ENCODE measurements around the gene ZNF93. TPM values are rescaled to one million over a fixed set of nuclear protein-coding genes. Genes with fewer than 3 reads are reported as not detected.

Gene ZNF93
- total RNA-seq (2022; extraction: Qiagen RNA extraction; ENCODE audit: low read depth), result not detected in 5 replicates

DNA sequence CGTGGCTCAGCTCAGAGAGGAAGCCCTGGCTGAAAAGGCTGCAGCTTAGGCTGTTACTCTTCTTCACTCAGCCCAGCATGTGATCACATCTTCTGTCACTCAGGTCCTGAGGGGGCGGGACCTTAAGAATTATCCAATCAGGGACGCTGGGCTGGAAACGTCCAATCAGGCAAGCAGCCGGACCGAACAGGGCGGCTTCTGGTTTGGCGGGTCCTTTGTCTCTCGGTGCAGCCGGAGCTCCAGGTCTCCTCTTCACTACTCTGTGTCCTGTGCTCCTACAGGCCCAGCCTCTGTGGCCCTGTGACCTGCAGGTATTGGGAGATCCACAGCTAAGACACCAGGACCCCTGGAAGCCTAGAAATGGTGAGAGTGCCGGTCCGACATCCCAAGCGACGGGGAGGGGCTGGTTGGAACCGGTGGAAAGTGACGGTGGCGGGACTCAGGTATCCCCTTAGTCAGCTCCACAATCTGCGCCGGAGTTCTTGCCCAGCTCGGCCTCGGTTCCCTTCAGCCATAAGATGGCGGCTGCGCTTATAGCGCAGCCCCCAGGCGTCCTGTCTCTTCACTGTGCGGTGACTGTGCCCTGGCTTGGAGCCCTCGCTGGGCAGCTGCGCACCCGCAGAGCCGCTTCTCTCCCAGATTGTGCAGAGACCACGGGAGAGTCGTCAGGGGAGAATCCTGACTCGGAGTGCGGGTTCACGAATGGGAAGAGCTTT, at the start of gene ZNF93:
ZNF93 (plus strand) TSS at position 218 of the 716 bp plus-strand sequence; CDS start at position 361, 143 bp downstream.

DNA sequence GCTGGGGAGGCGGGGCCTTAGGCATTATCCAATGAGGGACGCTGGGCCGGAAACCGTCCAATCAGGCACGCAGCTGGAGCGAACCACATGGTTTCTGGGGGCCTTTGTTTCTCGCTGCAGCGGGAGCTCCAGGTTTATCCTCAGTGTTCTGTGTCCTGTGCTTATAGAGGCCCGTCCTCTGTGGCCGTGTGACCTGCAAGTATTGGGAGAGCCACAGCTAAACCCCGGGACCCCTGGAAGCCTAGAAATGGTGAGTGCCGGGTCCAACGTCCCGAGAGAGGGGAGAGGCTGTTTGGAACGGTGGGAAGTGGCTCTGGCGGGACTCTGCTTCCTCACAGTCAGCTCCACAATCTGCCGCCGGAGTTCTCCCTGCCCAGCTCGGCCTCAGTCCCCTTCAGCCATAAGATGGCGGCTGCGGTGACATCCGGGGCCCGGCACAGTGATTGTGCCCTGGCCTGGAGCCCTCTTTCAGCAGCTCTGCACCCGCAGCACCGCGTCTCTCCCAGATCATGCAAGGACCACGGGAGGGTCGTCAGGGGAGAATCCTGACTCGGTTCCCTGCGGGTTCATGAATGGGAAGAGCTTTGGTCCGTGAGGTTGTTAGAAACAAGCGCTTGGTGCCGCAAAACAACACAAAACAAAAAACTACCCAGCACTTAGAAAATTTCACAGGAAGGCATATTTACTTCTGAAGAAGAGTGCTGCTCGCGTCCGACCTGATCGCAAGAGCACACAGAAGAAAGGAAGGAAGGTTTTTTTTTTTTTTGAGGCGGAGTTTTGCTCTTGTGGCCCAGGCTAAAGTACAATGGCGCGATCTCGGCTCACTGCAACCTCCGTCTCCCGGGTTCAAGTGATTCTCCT, 34.8 kb upstream of the ZNF93 start, which contains the start of gene ZNF253:
ZNF253 (plus strand) TSS at position 133 of the 861 bp plus-strand sequence; CDS start at position 248, 115 bp downstream.

Other genes starting within 250 kb of the ZNF93 start
- gene ATP13A1, start 237.3 kb upstream of the ZNF93 start, total RNA-seq (2022; extraction: Qiagen RNA extraction; ENCODE audit: low read depth), result 24.5 to 34.4 TPM (median 33.4 TPM) in 5 replicates
- 4.0 to 5.7 TPM (median 4.2 TPM) in 5 replicates for gene ZNF101, start 232.1 kb upstream of the ZNF93 start, total RNA-seq (2022; extraction: Qiagen RNA extraction; ENCODE audit: low read depth)
- gene ZNF14, start 167.8 kb upstream of the ZNF93 start, total RNA-seq (2022; extraction: Qiagen RNA extraction; ENCODE audit: low read depth), result 1.5 to 2.1 TPM (median 1.9 TPM) in 5 replicates
- gene ZNF506, start 79.2 kb upstream of the ZNF93 start, total RNA-seq (2022; extraction: Qiagen RNA extraction; ENCODE audit: low read depth), result 0.15 to 0.40 TPM (median 0.23 TPM) in 3 of 5 replicates, not detected in the others
- not detected in 5 replicates for gene ZNF253, start 35.1 kb upstream of the ZNF93 start, total RNA-seq (2022; extraction: Qiagen RNA extraction; ENCODE audit: low read depth)
- not detected in 5 replicates for gene ZNF682, start 138.6 kb downstream of the ZNF93 start, total RNA-seq (2022; extraction: Qiagen RNA extraction; ENCODE audit: low read depth)
- gene ZNF90, start 177.1 kb downstream of the ZNF93 start, total RNA-seq (2022; extraction: Qiagen RNA extraction; ENCODE audit: low read depth), result not detected in 5 replicates